IPS-15b (cell line): ENCODE results near the gene SZT2.

Experiments
- H3K27me3 ChIP-seq: one replicate; pipeline ENCODE4 v1.6.1; 2013; ENCODE audit warnings: low read length; ENCODE audit not compliant: control insufficient read depth, insufficient read depth
- H3K36me3 ChIP-seq: one replicate; pipeline ENCODE4 v1.6.1; 2013; ENCODE audit warnings: low read length; ENCODE audit not compliant: control insufficient read depth, insufficient read depth
- H3K4me1 ChIP-seq: one replicate; pipeline ENCODE4 v1.6.1; 2013; ENCODE audit warnings: mild to moderate bottlenecking, low read length; ENCODE audit not compliant: control insufficient read depth, insufficient read depth
- H3K4me3 ChIP-seq: one replicate; pipeline ENCODE4 v1.5.1; 2013; ENCODE audit warnings: low read depth, low read length
- H3K9ac ChIP-seq: one replicate; pipeline ENCODE4 v1.6.1; 2013; ENCODE audit warnings: low read depth, mild to moderate bottlenecking, low read length
- H3K9me3 ChIP-seq: one replicate; pipeline ENCODE4 v1.6.1; 2013; ENCODE audit warnings: mild to moderate bottlenecking, low read length; ENCODE audit not compliant: control insufficient read depth, insufficient read depth

The SZT2 gene

GRCh38 chr1:43420874-43421273 is 31.2 kb downstream of the SZT2 start:
- H3K36me3 ChIP-seq, result peaks cover 35% of the 10 kb centered on the region
- H3K4me1 ChIP-seq, result peaks cover 5% of the 10 kb centered on the region
- no peak overlapping the region for H3K9ac ChIP-seq
- H3K9me3 ChIP-seq, result no peaks in the 10 kb centered on the region
- no peaks in the 10 kb centered on the region for H3K27me3 ChIP-seq
- H3K4me3 ChIP-seq, result no peak overlapping the region

- H3K9me3 ChIP-seq, result no peaks in the 10 kb centered on the region
- no peak overlapping the region for H3K4me3 ChIP-seq
- no peaks in the 10 kb centered on the region for H3K27me3 ChIP-seq
- peaks cover 5% of the 10 kb centered on the region for H3K4me1 ChIP-seq
- no peak overlapping the region for H3K9ac ChIP-seq
- H3K36me3 ChIP-seq, result peaks cover 40% of the 10 kb centered on the region
Observed at GRCh38 chr1:43421396-43421795, 31.7 kb downstream of the SZT2 start.

GRCh38 chr1:43421976-43422750 is 32.5 kb downstream of the SZT2 start:
- H3K36me3 ChIP-seq, result peaks cover 44% of the 10 kb centered on the region
- H3K9ac ChIP-seq, result no peak overlapping the region
- no peaks in the 10 kb centered on the region for H3K27me3 ChIP-seq
- no peaks in the 10 kb centered on the region for H3K9me3 ChIP-seq
- peaks cover 5% of the 10 kb centered on the region for H3K4me1 ChIP-seq
- H3K4me3 ChIP-seq, result no peak overlapping the region

DNA sequence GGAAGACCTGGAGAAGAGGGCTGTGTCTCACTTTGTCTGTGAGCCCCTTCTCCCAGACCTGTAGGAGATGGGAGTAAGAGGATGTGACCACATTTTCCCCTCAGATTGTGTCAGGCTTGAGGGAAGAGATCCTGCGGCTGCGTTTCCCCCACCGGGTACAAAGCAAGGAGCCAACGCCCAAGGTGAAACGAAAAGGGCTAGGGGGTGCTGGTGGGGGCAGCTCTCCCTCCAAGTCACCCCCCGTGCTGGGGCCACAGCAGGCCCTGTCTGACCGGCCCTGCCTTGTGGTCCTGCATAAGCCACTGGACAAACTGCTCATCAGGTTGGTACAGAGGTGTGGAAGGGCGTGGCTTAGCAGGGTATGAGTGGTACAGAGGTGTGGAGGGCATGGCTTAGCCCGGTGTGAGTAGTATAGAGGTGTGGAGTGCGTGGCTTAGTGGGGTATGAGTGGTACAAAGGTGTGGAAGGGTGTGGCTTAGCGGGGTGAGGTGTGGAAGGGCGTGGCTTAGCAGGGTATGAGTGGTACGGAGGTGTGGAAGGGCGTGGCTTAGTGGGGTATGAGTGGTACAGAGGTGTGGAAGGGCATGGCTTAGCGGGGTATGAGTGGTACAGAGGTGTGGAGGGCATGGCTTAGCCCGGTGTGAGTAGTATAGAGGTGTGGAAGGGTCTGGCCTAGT is 33.4 kb downstream of the SZT2 start:
- Histone ChIP-seq H3K9ac (no peak overlapping the region), H3K4me1 (peaks cover 5% of the 10 kb centered on the region), H3K36me3 (peaks cover 44% of the 10 kb centered on the region), H3K27me3 (no peaks in the 10 kb centered on the region), H3K9me3 (no peaks in the 10 kb centered on the region), H3K4me3 (no peak overlapping the region)

GRCh38 chr1:43423672-43424550 is 34.2 kb downstream of the SZT2 start:
- no peaks in the 10 kb centered on the region for H3K9me3 ChIP-seq
- peaks cover 5% of the 10 kb centered on the region for H3K4me1 ChIP-seq
- no peaks in the 10 kb centered on the region for H3K27me3 ChIP-seq
- peaks cover 46% of the 10 kb centered on the region for H3K36me3 ChIP-seq
- H3K4me3 ChIP-seq, result no peak overlapping the region
- no peak overlapping the region for H3K9ac ChIP-seq

DNA sequence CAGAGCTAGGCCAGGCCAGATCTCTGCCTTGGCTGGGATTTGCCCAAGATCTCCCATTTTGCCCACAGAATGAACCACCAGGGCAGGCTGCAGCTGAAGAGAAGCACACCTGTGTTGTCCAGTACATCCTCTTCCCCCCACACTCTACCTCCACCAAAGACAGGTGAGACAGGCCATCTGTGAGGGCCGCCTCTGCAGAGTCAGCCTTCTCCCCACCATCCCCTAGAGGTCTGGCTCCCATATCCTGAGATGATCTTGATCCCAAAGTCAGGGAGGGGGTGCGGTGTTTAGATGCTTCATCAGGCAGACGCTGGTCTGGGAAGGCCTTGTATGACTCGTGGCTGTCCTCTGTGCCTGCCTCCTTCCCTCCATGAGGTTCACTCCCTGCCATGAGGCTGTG is 35.3 kb downstream of the SZT2 start:
- Histone ChIP-seq H3K4me3 (no peak overlapping the region), H3K27me3 (no peaks in the 10 kb centered on the region), H3K9ac (no peak overlapping the region), H3K4me1 (peaks cover 5% of the 10 kb centered on the region), H3K36me3 (peaks cover 41% of the 10 kb centered on the region), H3K9me3 (no peaks in the 10 kb centered on the region)

GRCh38 chr1:43426221-43426620 is 36.5 kb downstream of the SZT2 start:
- Histone ChIP-seq H3K4me3 (no peak overlapping the region), H3K9me3 (no peaks in the 10 kb centered on the region), H3K9ac (no peak overlapping the region), H3K27me3 (no peaks in the 10 kb centered on the region), H3K36me3 (peaks cover 42% of the 10 kb centered on the region), H3K4me1 (peaks cover 5% of the 10 kb centered on the region)

- Histone ChIP-seq H3K36me3 (peaks cover 46% of the 10 kb centered on the region), H3K9me3 (no peaks in the 10 kb centered on the region), H3K27me3 (no peaks in the 10 kb centered on the region), H3K4me1 (no peaks in the 10 kb centered on the region), H3K4me3 (no peak overlapping the region), H3K9ac (no peak overlapping the region)
Observed at GRCh38 chr1:43427524-43427923, 37.8 kb downstream of the SZT2 start.

- H3K9ac ChIP-seq, result no peak overlapping the region
- H3K36me3 ChIP-seq, result peaks cover 47% of the 10 kb centered on the region
- H3K4me3 ChIP-seq, result no peak overlapping the region
- no peaks in the 10 kb centered on the region for H3K27me3 ChIP-seq
- H3K9me3 ChIP-seq, result no peaks in the 10 kb centered on the region
- no peaks in the 10 kb centered on the region for H3K4me1 ChIP-seq
Observed at GRCh38 chr1:43427941-43428340, 38.2 kb downstream of the SZT2 start.

- Histone ChIP-seq H3K27me3 (no peaks in the 10 kb centered on the region), H3K36me3 (peaks cover 48% of the 10 kb centered on the region), H3K4me3 (no peak overlapping the region), H3K4me1 (no peaks in the 10 kb centered on the region), H3K9me3 (no peaks in the 10 kb centered on the region), H3K9ac (no peak overlapping the region)
Observed at GRCh38 chr1:43430831-43431230, 41.1 kb downstream of the SZT2 start.

GRCh38 chr1:43431676-43432075 is 42.0 kb downstream of the SZT2 start:
- no peak overlapping the region for H3K4me3 ChIP-seq
- H3K36me3 ChIP-seq, result peaks cover 40% of the 10 kb centered on the region
- H3K27me3 ChIP-seq, result no peaks in the 10 kb centered on the region
- no peaks in the 10 kb centered on the region for H3K4me1 ChIP-seq
- no peaks in the 10 kb centered on the region for H3K9me3 ChIP-seq
- no peak overlapping the region for H3K9ac ChIP-seq
